Thoracic aorta (tissue), 2 donors: Measurements from ENCODE around the gene PTGER3. TPM values are rescaled to one million over a fixed set of nuclear protein-coding genes. Genes with fewer than 3 reads are reported as not detected.

Experiments used
- ATAC-seq: fragments of 150-250 bp; one replicate; pipeline ENCODE4 v1.8.0; 2017; ENCODE audit warnings: low read depth; ENCODE audit not compliant: insufficient number of reproducible peaks, low FRiP score
- DNase-seq: peaks from one replicate; pipeline ENCODE4 v3.0.0-alpha.2; 2020; ENCODE audit warnings: low spot score
- H3K27ac ChIP-seq, 2 donors: fragments of 200-600 bp; sonication (generic); 1 replicate in 1 of 2; 2 replicates in 1 of 2; pipeline ENCODE4 v1.5.1; 2016; ENCODE audit warnings: mild to moderate bottlenecking in 2 of 2, moderate library complexity in 2 of 2
- H3K27me3 ChIP-seq: fragments of 200-600 bp; sonication (generic); replicated peaks from 2 replicates; pipeline ENCODE4 v1.6.0; 2016; ENCODE audit warnings: mild to moderate bottlenecking; ENCODE audit not compliant: insufficient read depth
- H3K36me3 ChIP-seq: fragments of 200-600 bp; sonication (generic); one replicate; pipeline ENCODE4 v1.5.1; 2016
- H3K4me1 ChIP-seq, 2 donors: fragments of 200-600 bp; sonication (generic); 1 replicate in 1 of 2; 2 replicates in 1 of 2; pipeline versions ENCODE4 v1.5.1 to v1.6.0; 2016; ENCODE audit warnings: low read depth in 2 of 2, mild to moderate bottlenecking in 1 of 2; ENCODE audit not compliant: control insufficient read depth in 1 of 2
- H3K4me3 ChIP-seq: fragments of 200-600 bp; sonication (generic); 2 replicates; pipeline ENCODE4 v1.5.1; 2016; ENCODE audit warnings: mild to moderate bottlenecking
- H3K9me3 ChIP-seq: fragments of 200-600 bp; sonication (generic); 2 replicates; pipeline ENCODE4 v1.5.1; 2016
- CTCF ChIP-seq: fragments of 200-600 bp; sonication (generic); IDR thresholded peaks from one replicate; pipeline ENCODE4 v1.5.1; 2019; ENCODE audit warnings: antibody characterized with exemption
- total RNA-seq, 2 donors: library from RNA; depleted of rRNA; stranded (reverse); fragments of >200 nt; gene quantifications; one replicate each; pipeline versions ENCODE4 v1.1.0 to v1.2.3, GENCODE V29; 2016

Gene PTGER3
- total RNA-seq, 2 donors from 2014 or later: 45.2 to 61.7 TPM

- no peaks in the 10 kb centered on the region for H3K27me3 ChIP-seq
- ATAC-seq: no peak
- DNase-seq: no peak
- H3K4me1 ChIP-seq: peaks cover 26 to 31% of the 10 kb centered on the region in 2 donors
- peak overlapping the region in 1 of 2 donors; percentile 88 for H3K27ac ChIP-seq
- H3K9me3 ChIP-seq: no peaks in the 10 kb centered on the region
- peak overlapping the region; percentile 99 for H3K4me3 ChIP-seq
- H3K36me3 ChIP-seq: peaks cover 8% of the 10 kb centered on the region
- no peak for TF ChIP-seq CTCF
Observed at GRCh38 chr1:71081697-71082080, 34.1 kb upstream of the PTGER3 start.

GRCh38 chr1:71080739-71081696 is 33.4 kb upstream of the PTGER3 start, which contains the start of gene ZRANB2:
Gene ZRANB2, minus strand, starts transcription at chr1:71081035. Its CDS starts 40 bp downstream, at chr1:71080995.
- peak; percentile 43 for TF ChIP-seq CTCF
- Histone ChIP-seq H3K4me1 (peaks cover 30 to 31% of the 10 kb centered on the region in 2 donors), H3K4me3 (peak within 1 kb of the TSS; percentile 99), H3K36me3 (peaks cover 15% of the 10 kb centered on the region), H3K27me3 (no peaks in the 10 kb centered on the region), H3K27ac (peak within 1 kb of the TSS; percentile 85 to 88), H3K9me3 (no peaks in the 10 kb centered on the region)
- peak; percentile 63 for DNase-seq
- ATAC-seq: peak; percentile 98

GRCh38 chr1:71080230-71080738 is 32.7 kb upstream of the PTGER3 start:
- peaks cover 22% of the 10 kb centered on the region for H3K36me3 ChIP-seq
- DNase-seq (no peak), ATAC-seq (no peak)
- no peaks in the 10 kb centered on the region for H3K27me3 ChIP-seq
- H3K4me1 ChIP-seq: peaks cover 30 to 31% of the 10 kb centered on the region in 2 donors
- H3K9me3 ChIP-seq: no peaks in the 10 kb centered on the region
- H3K27ac ChIP-seq: peak overlapping the region; percentile 85 to 88
- peak overlapping the region; percentile 99 for H3K4me3 ChIP-seq
- no peak for TF ChIP-seq CTCF

GRCh38 chr1:71074681-71075080 is 27.1 kb upstream of the PTGER3 start:
- Histone ChIP-seq H3K9me3 (no peaks in the 10 kb centered on the region), H3K36me3 (peaks cover 49% of the 10 kb centered on the region), H3K4me1 (peaks cover 21 to 25% of the 10 kb centered on the region in 2 donors), H3K27me3 (no peaks in the 10 kb centered on the region), H3K27ac (no peak overlapping the region), H3K4me3 (no peak overlapping the region)
- TF ChIP-seq CTCF: no peak
- DNase-seq (no peak), ATAC-seq (no peak)

GRCh38 chr1:71072273-71072672 is 24.7 kb upstream of the PTGER3 start:
- ATAC-seq (no peak), DNase-seq (no peak)
- Histone ChIP-seq H3K36me3 (peaks cover 59% of the 10 kb centered on the region), H3K4me3 (no peak overlapping the region), H3K9me3 (no peaks in the 10 kb centered on the region), H3K4me1 (peaks cover 0 to 5% of the 10 kb centered on the region in 2 donors), H3K27me3 (no peaks in the 10 kb centered on the region), H3K27ac (no peak overlapping the region)
- TF ChIP-seq CTCF: no peak
